GM19455 (cell line): ENCODE results near the gene RARB.

ENCODE experiments used
- ATAC-seq: cut with Tn5 transposase; IDR thresholded peaks from one replicate; pipeline ENCODE4 v1.9.1; 2021; ENCODE audit not compliant: unreplicated experiment

Gene RARB

DNA sequence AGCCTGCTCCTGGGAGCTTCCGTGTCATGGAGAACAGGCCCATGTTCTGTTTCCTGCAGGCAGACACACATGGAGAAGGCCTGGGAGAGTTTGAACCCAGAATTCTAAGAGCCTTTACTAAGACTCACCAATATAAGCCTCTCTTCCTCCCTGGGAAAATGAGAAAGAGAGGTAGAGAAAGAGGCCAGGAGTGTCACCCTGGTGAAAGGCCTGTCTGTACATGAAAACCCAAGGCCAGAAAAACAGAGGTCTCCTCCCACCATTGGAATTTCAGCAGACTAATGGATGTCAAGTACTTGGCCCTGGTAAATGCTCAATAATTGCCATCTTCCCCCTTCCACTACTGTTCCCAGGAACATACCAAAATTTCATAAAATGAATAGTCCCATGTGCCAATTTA lies 119.0 kb downstream of the RARB start:
- ATAC-seq: no peak

DNA sequence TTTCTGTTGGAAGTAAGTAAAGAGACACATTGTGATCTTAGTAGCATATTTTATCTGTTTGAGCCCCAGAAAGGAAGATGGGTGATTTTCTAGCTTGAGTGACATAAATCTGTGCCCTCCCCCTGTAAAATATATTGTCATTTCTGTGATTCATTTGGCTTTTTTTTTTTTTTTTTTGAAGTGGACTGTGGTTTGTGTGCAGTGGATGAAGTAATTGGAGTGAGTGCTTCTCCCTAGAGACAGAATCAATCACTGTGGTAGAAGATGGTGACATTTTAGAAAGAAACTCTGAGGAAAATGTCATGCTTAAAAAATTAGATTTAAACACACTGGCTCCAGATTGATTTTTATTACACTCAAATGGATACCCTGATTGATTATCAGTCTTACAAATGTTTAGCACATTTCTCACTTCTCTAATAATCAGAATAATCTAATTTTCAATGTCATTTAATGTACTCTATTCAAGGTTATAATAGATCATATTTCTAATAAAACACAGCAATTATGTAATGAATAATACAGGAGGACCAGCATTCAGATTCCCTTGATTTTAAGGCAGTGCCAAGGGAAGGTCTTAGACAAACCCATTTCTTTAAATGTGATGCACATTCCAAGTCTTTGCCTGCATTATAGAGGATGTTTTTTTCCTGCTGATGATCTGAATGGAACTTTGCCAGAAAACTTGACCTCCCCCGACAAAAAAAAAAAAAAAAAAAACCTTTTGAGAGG lies 120.0 kb downstream of the RARB start:
- no peak for ATAC-seq

DNA sequence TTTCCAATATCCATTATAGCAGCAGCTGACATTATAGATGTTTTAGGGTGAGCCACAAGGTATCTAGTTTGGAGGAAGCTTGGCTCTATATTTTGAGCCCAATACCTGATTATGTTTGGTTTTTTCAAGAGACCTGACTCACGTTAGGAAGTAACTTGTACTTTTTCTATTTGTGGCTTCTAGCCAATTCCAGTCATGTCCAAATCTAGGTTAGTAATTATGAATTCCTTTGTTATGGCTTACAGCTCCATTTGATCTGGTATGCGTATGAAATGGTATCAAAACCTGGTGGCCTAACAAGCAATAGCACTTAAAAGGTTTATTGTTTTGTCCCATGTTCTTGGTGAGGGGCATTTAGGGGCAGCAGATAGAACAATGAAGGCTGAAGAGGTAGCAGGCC lies 120.8 kb downstream of the RARB start:
- ATAC-seq: no peak

DNA sequence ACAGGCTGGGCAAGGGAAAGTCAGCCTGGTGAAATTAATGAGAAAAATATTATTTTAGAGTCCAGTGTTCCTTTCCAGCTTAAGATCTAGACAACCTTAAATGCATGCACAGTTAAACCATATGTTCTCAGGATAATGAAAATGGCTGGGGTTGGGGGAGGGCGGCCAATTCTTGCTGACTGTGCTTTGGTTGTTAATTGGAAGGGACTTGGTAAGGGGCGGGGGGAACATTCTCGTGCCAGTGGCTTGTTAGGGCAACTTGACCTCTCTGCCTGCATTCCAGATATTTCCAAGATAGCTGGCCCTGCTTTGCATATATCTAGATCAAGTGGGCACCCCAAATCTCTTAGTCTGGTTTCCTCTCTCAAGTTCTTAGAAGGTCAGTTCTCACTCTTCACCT lies 124.2 kb downstream of the RARB start:
- ATAC-seq: no peak

DNA sequence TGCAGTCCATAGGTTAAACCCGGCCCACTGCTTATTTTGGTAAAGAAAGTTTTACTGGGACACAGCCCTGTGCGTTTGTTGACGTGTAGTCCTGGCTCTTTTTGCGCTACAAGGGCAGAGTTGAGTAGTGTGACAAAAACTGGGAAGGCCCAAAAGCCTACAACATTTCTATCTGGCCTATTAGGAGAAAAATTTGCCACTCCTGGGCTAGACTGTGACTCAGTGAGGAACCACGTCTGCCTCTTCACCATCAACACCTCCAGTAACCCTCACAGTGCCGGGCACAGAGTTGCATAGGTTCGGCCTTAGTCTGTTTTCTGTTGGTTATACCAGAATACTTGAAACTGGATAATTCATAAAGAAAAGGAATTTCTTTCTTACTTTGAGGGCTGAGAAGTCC lies 126.3 kb downstream of the RARB start:
- no peak for ATAC-seq

DNA sequence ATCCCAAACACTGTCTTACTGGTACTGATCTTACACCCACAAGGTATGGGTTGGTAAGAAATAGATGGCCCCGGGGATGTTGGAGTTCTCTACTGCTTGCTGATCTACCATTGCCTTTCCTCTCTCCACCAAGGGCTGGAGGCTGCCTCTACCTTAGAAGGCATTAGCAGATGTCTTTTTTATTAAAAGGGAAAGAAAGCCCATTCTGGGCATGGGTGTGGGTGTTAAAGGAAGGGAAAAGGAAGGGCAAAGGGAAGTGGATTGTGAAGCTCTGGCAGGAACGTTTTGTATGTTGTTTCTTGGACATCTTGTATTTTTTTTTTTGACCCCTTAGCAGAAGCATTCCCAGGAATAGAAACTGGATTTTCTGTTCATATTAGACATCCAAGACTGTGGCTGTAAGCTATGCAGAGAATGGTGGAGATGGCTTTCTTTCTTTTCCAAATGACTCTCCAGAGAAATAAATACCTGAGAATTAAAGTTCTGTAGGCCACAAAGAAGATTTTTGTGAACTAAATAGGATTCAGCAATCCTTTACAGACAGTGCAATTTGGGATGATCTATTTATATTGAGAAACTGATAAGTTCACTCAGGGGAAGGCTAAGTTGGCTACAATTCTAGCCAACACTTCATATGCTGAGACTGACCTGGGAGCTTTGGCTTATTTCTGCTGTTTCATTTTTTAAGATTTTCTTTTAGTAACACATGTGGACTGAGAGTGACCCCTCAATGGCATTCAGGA lies 127.8 kb downstream of the RARB start:
- no peak for ATAC-seq

DNA sequence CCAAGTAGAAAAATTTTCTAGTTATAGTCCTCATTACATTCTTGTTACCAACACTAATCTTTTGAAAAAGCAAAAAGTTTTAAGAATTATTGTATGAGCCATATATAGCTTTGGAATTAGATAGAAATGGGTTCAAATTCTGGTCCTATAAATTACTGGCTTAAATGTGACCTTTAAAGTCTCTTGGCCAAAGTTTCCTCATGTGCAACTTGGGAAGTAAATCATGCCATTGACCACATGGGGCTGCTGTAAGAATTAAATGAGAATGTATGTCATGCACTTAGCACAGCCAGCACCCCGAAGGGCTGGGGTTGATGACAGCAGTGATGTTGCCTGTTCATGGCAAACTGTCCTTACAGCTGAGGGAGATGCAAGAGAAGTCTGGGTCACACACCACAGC lies 128.4 kb downstream of the RARB start:
- no peak for ATAC-seq

DNA sequence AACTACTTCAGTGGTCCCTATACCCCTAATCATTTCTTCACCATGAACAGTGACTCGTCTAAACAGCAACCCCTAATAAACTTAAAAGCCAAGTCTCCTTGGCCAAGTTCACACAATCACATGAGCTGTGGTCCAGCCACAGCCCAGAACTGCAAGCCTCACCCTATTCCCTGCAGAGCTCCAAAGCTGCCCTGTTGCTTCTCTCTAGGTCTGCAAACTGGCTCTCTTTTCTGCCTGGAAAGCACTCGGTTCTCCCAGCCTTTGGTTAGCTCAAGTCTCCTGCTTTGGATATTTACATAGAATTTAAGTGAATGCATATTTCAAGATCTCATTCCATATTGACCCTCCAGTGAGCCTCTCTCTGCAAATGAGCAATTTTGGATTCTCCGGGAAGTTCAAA lies 129.6 kb downstream of the RARB start:
- ATAC-seq: no peak

DNA sequence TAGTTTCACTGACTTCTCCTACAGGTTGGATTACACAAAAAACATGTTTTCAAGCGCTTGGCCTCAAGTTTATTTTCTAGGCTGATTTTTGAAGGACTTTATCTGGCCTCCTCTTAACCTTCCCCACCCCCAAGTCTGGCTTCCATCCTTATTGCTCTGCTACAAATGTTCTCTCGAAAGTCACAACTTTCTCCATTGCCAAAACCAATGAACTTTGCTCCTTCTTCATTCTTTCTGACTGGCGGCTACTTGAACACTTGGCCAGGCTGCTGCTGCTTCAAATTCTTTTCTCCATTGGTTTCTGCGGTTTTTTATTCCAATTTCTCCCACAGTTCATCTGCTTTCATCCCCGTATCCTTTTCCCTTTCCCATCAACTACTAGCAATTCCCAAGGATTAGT lies 130.1 kb downstream of the RARB start:
- ATAC-seq: no peak

DNA sequence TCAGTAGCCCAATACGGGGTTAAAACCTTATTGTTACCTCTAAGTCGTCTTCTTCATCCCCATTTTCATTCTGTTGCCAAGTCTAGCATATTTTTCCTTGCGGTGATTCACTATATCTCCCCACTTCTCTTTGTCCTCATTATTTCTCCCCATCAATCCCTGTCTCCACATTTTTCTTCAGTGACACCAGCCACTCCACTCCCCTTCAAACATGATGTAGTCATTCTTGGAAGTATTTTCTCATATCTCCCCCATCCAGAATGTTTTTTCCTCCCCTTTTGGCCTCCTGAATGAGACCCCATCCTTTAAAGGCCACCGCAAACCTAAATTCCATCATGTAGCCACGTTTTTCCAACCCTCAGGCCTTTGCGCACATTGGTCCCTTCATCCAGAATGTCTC lies 130.7 kb downstream of the RARB start:
- ATAC-seq: no peak

DNA sequence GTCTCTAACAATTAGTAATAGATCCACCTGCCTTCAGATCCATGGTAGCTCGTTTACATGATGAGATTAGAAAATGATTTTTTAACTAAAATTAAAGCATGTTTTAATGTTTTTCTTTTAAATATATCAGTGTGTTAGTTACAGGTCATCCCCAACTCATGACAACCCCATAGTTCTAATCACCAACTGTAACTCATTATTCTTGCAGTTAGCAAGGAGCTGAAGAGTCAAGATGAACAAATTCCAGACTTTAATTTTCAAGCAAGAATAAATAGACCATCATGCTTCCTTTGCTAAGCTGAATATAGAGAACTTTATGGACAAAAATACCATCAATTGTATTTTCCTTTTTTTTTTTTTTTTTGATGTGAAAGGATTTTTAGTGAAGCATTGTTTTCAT lies 135.5 kb downstream of the RARB start:
- ATAC-seq: no peak

DNA sequence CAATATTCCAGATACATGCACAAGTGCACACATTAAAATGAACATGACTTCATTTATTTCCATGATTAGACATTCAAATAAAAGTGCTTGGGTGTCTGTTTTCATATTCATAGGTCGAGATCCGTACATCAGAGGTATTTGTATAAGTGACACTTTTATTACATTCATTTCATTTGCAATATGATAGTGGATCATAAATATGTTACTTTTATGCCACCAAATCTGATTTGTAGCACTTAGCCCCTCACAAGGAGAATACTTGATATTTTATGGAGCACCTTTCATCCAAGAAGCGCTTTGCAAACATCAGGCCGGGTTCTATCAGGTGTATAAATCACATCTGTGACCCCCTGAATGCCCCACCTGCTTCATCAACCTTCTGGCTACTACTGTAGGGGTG lies 136.0 kb downstream of the RARB start:
- no peak for ATAC-seq

DNA sequence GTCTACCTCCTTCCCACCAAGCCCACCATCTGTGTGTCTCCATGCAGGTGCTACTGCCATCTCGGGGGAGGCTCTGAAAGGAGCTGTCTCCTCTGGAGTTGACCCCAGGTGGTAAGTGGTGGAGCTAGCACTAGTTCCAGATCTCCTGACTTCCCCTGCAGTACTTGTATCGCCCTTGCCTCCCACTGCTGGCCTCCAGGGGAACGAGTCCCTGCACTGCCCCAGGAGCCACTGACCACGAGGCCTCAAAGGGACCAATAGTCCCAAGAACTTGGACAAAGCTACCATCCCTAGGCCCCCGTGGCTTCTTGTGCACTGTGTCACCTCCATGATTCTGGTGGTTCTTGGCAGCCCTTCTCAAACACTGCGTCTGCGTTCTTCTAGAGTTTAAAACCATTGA lies 137.7 kb downstream of the RARB start:
- no peak for ATAC-seq

DNA sequence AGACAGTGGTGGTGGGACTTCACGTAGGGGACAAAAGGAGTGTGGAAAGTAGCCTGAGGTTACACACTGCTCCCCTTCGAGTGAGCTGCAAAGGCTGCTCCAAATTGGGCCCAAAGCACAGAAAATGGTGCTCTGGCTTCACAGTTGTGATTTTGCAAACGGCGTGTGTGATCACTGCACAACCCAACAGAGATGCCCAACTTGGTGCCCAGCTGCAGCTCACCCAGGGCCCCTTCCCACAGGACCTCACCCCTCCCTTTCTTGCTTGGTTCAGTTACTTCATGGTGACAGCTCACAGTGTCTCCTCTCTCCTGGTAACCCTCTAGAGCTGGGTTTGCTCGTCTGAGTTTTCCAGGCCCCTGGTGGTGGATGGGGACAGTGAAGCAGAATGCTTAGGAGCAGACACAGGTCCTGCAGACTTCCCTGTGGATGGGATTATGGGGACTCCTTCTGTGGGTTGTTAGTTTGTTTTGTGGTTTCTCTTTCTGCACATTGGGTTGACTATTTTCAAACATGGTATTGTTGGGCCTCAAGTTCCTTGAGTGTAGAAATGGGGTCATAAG lies 138.4 kb downstream of the RARB start:
- no peak for ATAC-seq

DNA sequence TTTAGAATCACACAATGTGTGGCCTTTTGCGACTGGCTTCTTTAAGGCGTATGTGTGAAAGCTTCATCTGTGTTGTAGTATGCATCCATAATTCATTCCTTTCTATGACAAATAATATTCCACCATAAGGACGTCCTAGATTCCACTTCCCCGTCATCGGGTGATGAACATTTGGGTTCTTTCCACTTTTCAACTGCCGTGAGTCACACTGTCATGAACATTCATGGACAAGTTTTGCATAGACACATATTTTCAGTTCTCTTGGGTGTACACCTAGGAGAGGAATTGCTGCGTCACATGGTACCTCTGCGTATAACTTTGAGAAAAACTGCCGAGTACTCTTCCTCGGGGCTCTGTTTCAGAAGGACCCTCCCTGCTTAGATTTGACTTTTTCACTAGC lies 139.3 kb downstream of the RARB start:
- ATAC-seq: no peak

DNA sequence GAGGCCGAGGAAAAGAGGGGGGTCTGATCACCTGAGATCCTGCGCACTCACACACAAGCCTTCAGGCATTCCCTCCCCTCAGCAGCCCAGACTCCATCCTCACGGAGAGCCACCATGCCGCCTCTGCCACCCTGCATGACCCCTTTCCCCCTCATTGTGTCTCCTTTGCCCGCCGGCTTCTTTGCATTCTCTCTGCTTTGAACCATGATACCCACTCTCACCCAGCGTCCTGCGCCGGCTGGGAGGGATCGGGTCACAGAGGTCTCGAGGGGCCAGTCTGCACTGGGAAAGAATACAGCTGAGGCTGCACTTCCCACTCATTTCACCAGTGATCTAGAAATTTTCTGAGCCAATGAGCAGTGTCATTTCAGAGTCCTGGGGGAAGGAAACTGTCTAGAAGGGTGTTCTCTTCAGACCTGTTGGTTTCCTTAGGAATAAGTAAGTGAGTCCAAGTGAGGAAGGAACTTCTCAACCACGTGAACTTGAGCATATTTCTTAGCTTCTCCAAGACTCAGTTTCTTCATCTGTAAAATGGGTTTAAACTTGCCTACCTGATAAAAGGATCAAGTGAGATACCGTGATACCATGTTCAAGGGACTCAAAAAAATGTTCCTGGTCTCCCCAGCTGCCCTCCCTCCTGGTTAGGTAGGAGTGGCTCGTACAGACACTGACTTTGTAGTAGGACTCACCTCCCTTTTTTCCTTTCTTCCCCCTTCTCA lies 139.9 kb downstream of the RARB start:
- no peak for ATAC-seq

DNA sequence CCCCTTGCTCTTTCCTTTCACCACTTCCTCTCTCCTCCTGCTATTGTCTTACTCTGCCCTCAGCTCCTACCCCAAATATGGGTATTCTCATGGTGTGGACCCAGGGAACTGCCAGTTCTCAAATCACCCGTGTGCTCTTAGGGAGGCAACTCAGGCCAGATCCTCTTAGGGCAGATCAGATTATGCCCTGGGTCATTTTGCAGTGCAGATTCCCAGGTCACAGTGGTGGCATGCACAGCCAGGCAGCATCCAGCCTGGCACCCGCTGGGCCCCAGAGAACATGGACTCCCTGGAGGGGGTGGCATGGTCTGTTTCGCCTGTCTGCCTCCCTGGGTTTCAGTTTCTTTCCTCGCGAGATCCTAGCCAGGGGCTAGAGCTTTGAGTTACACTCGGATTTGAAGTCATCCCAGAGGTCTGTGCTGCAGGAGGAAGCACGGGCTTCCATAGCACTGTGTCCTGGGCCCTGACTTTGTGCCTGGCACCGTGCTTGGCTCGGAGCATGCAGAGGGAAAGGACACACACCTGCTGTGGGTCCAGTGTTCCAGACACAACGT lies 140.5 kb downstream of the RARB start:
- ATAC-seq: no peak

DNA sequence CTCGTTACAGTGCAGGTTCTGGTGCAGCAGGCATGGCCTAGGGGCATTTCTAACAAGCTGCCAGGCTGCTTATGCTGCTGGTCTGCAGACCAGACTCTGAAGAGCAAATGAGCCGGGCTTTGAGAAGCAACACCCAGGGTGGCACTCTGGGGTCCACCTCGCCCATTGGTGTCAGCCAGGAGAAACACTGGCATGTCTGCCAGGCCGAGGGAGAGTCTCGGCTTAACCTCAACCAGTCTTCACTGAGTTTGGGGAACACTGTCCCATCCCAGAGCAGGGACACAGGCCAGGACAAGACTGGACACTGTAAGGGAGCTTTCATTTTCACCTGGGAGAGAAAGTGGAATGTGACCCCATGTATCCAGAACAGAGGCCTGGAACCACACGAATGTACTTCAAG lies 143.2 kb downstream of the RARB start:
- ATAC-seq: no peak

DNA sequence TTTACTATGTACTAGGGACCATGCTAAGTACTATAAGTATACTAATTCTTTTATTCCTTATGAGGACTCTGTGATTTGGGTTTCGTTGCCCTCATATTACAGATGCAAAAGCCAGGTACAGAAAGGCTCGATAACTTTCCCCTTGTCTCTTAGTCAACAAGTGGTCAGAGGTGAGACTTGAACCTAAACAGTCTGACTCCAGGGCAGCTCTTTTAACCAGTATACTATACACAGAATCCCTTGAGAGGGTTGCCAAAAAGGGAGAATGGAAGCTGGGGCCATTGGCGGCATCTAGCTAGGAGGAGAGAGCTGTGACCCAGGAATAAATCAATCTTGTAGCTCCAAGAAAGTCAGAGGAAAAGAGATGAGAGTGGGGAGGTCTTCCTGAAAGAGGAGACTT lies 144.3 kb downstream of the RARB start:
- no peak for ATAC-seq

DNA sequence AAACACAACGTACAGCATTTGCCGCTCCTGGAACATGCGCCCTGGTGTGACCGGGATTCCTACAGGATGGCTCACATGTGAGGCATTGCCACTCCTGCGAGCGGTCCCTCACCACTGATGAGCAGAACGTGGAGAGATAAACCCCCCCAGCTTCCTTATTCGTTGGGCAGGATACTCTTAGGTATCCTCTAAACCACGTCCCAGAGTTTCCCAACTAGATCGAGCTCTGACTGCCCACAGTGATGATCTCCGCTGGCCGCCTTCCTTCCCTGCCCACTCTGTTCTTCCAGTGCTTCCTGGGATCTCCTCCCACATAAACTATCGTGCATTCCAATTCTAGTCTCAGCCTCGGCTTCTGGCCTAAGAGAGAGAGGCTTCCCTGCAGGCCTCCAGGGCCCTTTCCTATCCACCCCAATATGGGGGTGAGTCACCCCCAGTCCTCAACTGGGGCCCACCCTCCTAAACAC lies 144.9 kb downstream of the RARB start:
- ATAC-seq: no peak

DNA sequence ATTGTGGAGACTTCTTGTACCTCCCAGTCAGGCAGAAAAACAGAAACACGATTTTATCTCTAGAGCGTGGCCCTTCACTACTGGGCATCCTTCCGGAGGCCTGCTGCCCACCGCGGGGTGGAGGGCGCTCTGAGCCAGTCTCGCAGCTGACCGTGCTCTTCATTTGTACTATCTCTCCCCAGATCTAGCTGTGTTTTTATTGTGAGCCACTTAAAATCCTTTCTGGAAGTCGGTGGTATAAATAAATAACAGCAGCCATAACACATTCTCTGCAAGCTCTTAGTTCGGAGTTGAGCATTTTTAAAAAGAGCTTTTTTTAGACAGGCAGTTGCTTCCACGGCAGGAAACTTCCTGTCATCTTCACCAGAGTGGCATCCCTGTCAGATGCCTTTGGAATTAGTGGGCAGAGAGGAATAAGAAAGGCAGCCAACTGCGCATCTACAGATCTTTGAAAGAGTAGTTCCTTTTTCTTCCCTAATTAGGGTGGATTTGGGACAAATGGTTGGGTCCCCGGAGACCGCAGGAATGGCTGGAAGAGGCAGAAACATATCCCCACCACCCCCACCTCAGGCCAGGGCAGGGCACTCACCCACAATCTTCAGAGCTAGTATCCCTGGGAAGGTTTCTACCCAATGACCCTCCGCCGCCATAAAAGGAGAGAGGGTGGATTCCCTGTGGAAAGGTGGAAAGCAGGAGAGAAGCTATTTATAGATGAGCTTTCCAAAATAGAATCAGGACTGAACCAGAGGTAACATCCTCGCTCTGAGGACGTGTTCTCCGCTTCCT lies 145.5 kb downstream of the RARB start:
- no peak for ATAC-seq
